CD14-positive monocyte (primary cell): ENCODE results near the gene ABT1. TPM values are rescaled to one million over a fixed set of nuclear protein-coding genes. Genes with fewer than 3 reads are reported as not detected.

ENCODE experiments used
- DNase-seq, 3 donors: peaks; one replicate each; pipeline ENCODE4 v3.0.0-alpha.2; 2011 to 2022
- H2AFZ ChIP-seq: 2 replicates; pipeline ENCODE4 v1.6.0; 2012; ENCODE audit warnings: mild to moderate bottlenecking, low read depth, low read length, inconsistent platforms; ENCODE audit not compliant: insufficient read depth, poor library complexity, severe bottlenecking
- H3K27ac ChIP-seq, 2 donors: 1 replicate in 1 of 2; 2 replicates in 1 of 2; pipeline ENCODE4 v1.5.1; 2012 to 2013; ENCODE audit warnings: low read length in 2 of 2, control low read depth in 1 of 2, inconsistent platforms in 1 of 2, low read depth in 1 of 2, mild to moderate bottlenecking in 1 of 2
- H3K27me3 ChIP-seq, 2 donors: one replicate each; pipeline versions ENCODE4 v1.6.0 to v1.6.1; 2011 to 2013; ENCODE audit warnings: low read length in 2 of 2; ENCODE audit not compliant: control insufficient read depth in 2 of 2, insufficient read depth in 2 of 2
- H3K36me3 ChIP-seq, 2 donors: replicated peaks in 1 of 2; 1 replicate in 1 of 2; 2 replicates in 1 of 2; pipeline versions ENCODE4 v1.5.1 to v1.6.1; 2012 to 2013; ENCODE audit warnings: low read length in 2 of 2, control low read depth in 1 of 2, inconsistent platforms in 1 of 2, mild to moderate bottlenecking in 1 of 2; ENCODE audit not compliant: insufficient read depth in 2 of 2, control insufficient read depth in 1 of 2
- H3K4me1 ChIP-seq, 2 donors: 1 replicate in 1 of 2; 2 replicates in 1 of 2; pipeline versions ENCODE4 v1.5.1 to v1.6.1; 2012 to 2013; ENCODE audit warnings: low read length in 2 of 2, control low read depth in 1 of 2, inconsistent platforms in 1 of 2, mild to moderate bottlenecking in 1 of 2, moderate library complexity in 1 of 2; ENCODE audit not compliant: insufficient read depth in 2 of 2, control insufficient read depth in 1 of 2
- H3K4me2 ChIP-seq: replicated peaks from 2 replicates; pipeline ENCODE3; 2012; ENCODE audit warnings: low read length, moderate library complexity, mild to moderate bottlenecking; ENCODE audit not compliant: poor library complexity, severe bottlenecking; ENCODE audit errors: extremely low read depth
- H3K4me3 ChIP-seq, 3 experiments: fragments of 200-600 bp in 1 of 3; sonication (generic) in 1 of 3; replicated peaks in 1 of 3; 1 replicate in 2 of 3; 2 replicates in 1 of 3; pipeline ENCODE4 v1.5.1; 2011 to 2013; ENCODE audit warnings: low read length in 3 of 3, mild to moderate bottlenecking in 3 of 3, control low read depth in 2 of 3, low read depth in 2 of 3, inconsistent platforms in 1 of 3, moderate library complexity in 1 of 3
- H3K79me2 ChIP-seq: 2 replicates; pipeline ENCODE4 v1.6.0; 2012; ENCODE audit warnings: mild to moderate bottlenecking, control low read depth, inconsistent platforms, low read length, moderate library complexity; ENCODE audit not compliant: insufficient read depth
- H3K9ac ChIP-seq: 2 replicates; pipeline ENCODE4 v1.6.0; 2017; ENCODE audit warnings: low read length, mild to moderate bottlenecking; ENCODE audit not compliant: insufficient read depth, poor library complexity, severe bottlenecking
- H3K9me3 ChIP-seq, 2 donors: replicated peaks in 1 of 2; 1 replicate in 1 of 2; 2 replicates in 1 of 2; pipeline versions ENCODE4 v1.5.1 to v1.6.1; 2012 to 2013; ENCODE audit warnings: low read length in 2 of 2, control low read depth in 1 of 2; ENCODE audit not compliant: control insufficient read depth in 1 of 2, insufficient read depth in 1 of 2
- H4K20me1 ChIP-seq: 2 replicates; pipeline ENCODE4 v1.6.0; 2012; ENCODE audit warnings: mild to moderate bottlenecking, low read length, control low read depth, moderate library complexity; ENCODE audit not compliant: insufficient read depth
- H3K27ac Mint-ChIP-seq, 7 donors: one replicate each; pipeline ENCODE4 v1.8.0; 2020; ENCODE audit warnings: mild to moderate bottlenecking in 7 of 7, mixed read lengths in 7 of 7, moderate library complexity in 6 of 7, inconsistent platforms in 2 of 7
- H3K27me3 Mint-ChIP-seq, 3 donors: one replicate each; pipeline ENCODE4 v1.8.0; 2021 to 2022; ENCODE audit warnings: low read depth in 3 of 3, mild to moderate bottlenecking in 3 of 3, mixed read lengths in 3 of 3, moderate library complexity in 3 of 3, inconsistent platforms in 1 of 3
- H3K36me3 Mint-ChIP-seq, 2 donors: one replicate each; pipeline ENCODE4 v1.8.0; 2020; ENCODE audit warnings: mixed read lengths in 2 of 2, inconsistent platforms in 1 of 2, mild to moderate bottlenecking in 1 of 2
- H3K4me1 Mint-ChIP-seq: one replicate; pipeline ENCODE4 v1.8.0; 2020; ENCODE audit warnings: mild to moderate bottlenecking, mixed read lengths
- H3K4me3 Mint-ChIP-seq, 2 donors: one replicate each; pipeline ENCODE4 v1.8.0; 2020; ENCODE audit warnings: mild to moderate bottlenecking in 2 of 2, mixed read lengths in 2 of 2, moderate library complexity in 1 of 2
- H3K9me3 Mint-ChIP-seq, 7 donors: one replicate each; pipeline ENCODE4 v1.8.0; 2020 to 2022; ENCODE audit warnings: mixed read lengths in 7 of 7, mild to moderate bottlenecking in 6 of 7, moderate library complexity in 6 of 7, inconsistent platforms in 2 of 7
- CTCF ChIP-seq: fragments of 200-600 bp; IDR thresholded peaks from one replicate; pipeline ENCODE4 v1.8.0; 2022; ENCODE audit warnings: antibody characterized with exemption, mild to moderate bottlenecking
- WGBS: methylation state at CpG from one replicate; pipeline ENCODE4 v1.1.5; 2013; ENCODE audit warnings: missing lambda C conversion rate; ENCODE audit not compliant: insufficient coverage; 5-methylcytosine and 5-hydroxymethylcytosine counted together
- intact Hi-C, 2 donors: fragments of 100-400 bp; cut with micrococcal nuclease; formaldehyde crosslinking; loops; one replicate each; pipeline versions ENCODE4 v1.15.0 to v1.15.1; 2023
- polyA plus RNA-seq, 3 donors: library from polyadenylated mRNA; depleted of rRNA in 1 of 3; unstranded in 2 of 3; stranded (reverse) in 1 of 3; fragments of 300-500 nt in 2 of 3; fragments of >200 nt in 1 of 3; fragmentation: Illumina TruSeq in 2 of 3; gene quantifications; 1 replicate in 2 of 3; 2 replicates in 1 of 3; pipeline ENCODE4 v1.2.3, GENCODE V29; 2012 to 2021

Gene ABT1
- polyA plus RNA-seq, 3 donors, result 11.6 to 40.6 (median 31.7) TPM

GRCh38 chr6:26588965-26589364 is 7.8 kb upstream of the ABT1 start:
- no peak overlapping the region for H3K4me2 ChIP-seq
- H4K20me1 ChIP-seq, result no peaks in the 10 kb centered on the region
- Mint-ChIP-seq H3K27me3 (peaks cover 16 to 37% (median 26%) of the 10 kb centered on the region in 3 donors), H3K4me3 (no peak overlapping the region), H3K9me3 (peaks cover 0 to 6% (median 0%) of the 10 kb centered on the region in 7 donors), H3K4me1 (peaks cover 9% of the 10 kb centered on the region), H3K27ac (no peak overlapping the region), H3K36me3 (no peaks in the 10 kb centered on the region)
- no peak overlapping the region for H3K27ac ChIP-seq
- H3K79me2 ChIP-seq, result no peaks in the 10 kb centered on the region
- no peak overlapping the region for H2AFZ ChIP-seq
- WGBS, result 92% methylated on average over 9 of the region's 21 CpGs
- peaks cover 17 to 29% of the 10 kb centered on the region in 2 donors for H3K27me3 ChIP-seq
- no peaks in the 10 kb centered on the region for H3K9me3 ChIP-seq
- no peak for DNase-seq
- H3K9ac ChIP-seq, result no peak overlapping the region
- H3K36me3 ChIP-seq, result no peaks in the 10 kb centered on the region
- no peak overlapping the region for H3K4me3 ChIP-seq
- peaks cover 2 to 4% of the 10 kb centered on the region in 2 donors for H3K4me1 ChIP-seq
- intact Hi-C loops, result no loop called here
- no peak for TF ChIP-seq CTCF

GRCh38 chr6:26592649-26593048 is 4.1 kb upstream of the ABT1 start:
- no peaks in the 10 kb centered on the region for H3K36me3 Mint-ChIP-seq
- H3K9me3 ChIP-seq, result no peaks in the 10 kb centered on the region
- H3K79me2 ChIP-seq, result peaks cover 9% of the 10 kb centered on the region
- no peak overlapping the region for H3K4me3 Mint-ChIP-seq
- H3K4me1 ChIP-seq, result peaks cover 15 to 31% of the 10 kb centered on the region in 2 donors
- H3K4me3 ChIP-seq, result no peak overlapping the region
- H3K27ac Mint-ChIP-seq, result no peak overlapping the region
- intact Hi-C loops, result loop anchor here in 1 of 2 donors (10.0 kb wide), 2 partner anchors 248 to 552 kb away; a partner anchor contains a TSS
- peaks cover 20 to 33% (median 28%) of the 10 kb centered on the region in 3 donors for H3K27me3 Mint-ChIP-seq
- no peak overlapping the region for H3K4me2 ChIP-seq
- no peaks in the 10 kb centered on the region for H3K36me3 ChIP-seq
- H3K27me3 ChIP-seq, result peaks cover 21 to 31% of the 10 kb centered on the region in 2 donors
- H2AFZ ChIP-seq, result no peak overlapping the region
- H3K9me3 Mint-ChIP-seq, result peaks cover 0 to 6% (median 3%) of the 10 kb centered on the region in 7 donors
- H3K27ac ChIP-seq, result no peak overlapping the region
- DNase-seq, result no peak
- TF ChIP-seq CTCF, result no peak
- H4K20me1 ChIP-seq, result no peaks in the 10 kb centered on the region
- WGBS, result no CpG with 5 or more reads among the region's 4 CpGs
- H3K9ac ChIP-seq, result no peak overlapping the region
- H3K4me1 Mint-ChIP-seq, result peaks cover 22% of the 10 kb centered on the region
